Activated CD4-positive, alpha-beta T cell treated with anti-CD3 and anti-CD28 coated beads, Interleukin-10, Interleukin-2, amounts not matched to agents 100 ng/mL and 50 ng/mL, durations not matched to agents 16 hours and 8 hours (primary cell): ENCODE results near the gene MANEAL.

Experiments
- DNase-seq: peaks from one replicate; pipeline ENCODE4 v3.0.0-alpha.2; 2020

Gene MANEAL

DNA sequence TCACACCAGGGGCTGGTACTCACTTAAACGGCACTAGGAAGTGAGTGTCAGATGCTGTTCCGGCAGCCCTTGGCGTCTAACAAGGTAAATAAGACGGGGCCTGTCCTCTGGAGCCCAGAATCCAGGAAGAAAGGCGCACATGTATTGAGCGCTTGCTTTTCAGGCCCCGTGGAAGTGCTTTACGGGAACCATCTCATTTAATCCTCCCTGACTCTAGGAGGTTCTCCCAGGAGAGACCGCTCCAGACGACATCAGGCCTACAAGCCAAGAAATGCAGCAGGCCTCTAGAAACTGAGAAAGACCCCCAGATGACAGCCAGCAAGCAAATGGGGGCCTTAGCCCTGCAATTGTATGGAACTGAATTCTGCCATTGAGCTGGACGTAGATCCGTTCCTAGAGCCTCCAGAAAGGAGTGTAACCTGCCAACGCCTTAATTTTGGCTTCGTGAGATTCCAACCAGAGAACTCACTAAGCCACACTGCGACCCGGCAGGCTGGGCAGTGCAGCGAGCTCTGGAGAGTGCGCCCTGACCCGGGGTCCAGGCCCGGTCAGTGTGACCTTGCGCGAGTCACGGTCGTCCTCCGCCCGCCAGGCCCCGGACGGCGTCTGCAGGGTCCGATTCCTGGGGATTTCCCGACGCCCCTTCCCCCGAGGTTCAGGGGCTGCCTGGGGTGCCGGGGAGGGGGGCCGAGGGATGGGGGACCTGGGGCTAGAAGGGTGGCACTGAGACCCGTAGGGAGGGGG lies 532 bp upstream of the MANEAL start:
- no peak for DNase-seq

DNA sequence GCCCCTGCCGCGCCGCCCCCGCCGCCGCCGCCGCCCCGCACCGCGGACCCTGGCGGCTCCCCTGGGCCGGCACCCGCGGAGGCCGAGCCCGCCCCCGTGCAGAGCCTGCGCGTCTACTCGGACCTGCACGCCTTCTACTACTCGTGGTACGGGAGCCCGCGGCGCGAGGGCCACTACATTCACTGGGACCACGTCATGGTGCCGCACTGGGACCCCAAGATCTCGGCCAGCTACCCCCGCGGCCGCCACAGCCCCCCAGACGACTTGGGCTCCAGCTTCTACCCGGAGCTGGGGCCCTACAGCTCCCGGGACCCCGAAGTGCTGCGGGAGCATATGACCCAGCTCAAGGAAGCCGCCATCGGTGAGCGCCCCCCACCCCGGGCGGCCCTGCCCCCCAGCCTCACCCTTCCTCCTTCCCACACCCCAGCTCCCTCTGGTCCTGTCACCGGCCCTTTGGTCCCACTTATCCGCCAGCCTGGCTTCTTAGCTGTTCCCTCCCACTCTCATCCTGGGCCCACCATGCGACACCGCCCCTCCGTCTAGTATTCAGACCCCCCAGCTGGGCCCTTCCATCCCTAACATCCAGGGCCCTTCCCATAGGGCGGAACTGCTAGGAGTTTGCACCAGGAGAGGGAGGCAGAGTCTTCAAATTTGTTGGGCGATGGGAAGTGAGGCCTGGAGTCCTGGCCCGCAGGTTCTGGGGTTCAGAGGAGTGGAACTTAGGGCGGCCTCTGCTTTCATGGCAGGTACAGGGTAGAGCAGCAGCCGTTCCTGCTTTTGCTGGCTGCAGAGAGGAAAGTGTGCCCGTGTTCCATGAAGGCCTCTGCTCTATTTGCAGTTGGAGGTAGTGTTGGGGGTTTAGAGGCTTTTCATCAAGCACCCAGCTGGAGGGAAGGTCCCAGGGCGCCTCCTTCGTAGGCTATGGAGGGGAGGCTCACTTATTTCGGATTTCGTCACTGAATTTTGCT lies 1.0 kb downstream of the MANEAL start:
- DNase-seq, result no peak

DNA sequence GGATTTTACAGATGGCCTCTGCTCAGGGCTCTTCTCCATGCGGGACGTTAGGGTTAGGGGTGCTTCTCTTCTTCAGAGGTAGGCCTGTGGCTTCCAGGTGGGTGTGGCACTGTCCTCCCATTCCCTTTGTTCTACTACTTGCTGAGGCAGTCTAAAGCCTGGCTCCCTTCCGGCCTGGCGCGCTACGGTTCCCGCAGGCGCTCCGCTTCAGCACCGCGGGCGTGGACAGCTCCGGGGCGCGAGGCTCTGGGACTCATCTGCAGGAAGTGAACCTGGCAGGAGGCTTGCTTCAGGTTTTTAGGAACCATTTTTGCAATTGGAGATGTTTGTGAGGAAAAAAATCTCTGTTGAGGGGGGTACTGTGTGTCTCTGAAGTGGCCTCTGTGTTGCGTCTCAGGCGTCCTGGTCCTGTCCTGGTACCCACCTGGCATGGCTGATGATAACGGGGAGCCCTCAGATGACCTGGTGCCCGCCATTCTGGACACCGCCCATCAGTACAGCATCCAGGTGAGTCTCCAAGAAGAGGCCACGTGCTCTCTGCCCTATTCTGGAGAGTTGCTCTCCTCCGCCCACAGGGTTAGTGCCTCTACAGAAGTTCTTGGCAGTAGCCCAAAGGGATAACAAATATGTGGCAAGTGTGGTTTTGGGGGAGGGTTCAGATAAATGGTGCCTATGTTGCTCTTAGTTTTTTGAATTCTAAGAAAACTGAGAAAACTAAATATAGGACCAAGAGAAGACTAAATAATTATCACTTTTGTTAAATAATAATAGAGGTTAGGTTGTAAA lies 1.9 kb downstream of the MANEAL start:
- peak; percentile 51 for DNase-seq

DNA sequence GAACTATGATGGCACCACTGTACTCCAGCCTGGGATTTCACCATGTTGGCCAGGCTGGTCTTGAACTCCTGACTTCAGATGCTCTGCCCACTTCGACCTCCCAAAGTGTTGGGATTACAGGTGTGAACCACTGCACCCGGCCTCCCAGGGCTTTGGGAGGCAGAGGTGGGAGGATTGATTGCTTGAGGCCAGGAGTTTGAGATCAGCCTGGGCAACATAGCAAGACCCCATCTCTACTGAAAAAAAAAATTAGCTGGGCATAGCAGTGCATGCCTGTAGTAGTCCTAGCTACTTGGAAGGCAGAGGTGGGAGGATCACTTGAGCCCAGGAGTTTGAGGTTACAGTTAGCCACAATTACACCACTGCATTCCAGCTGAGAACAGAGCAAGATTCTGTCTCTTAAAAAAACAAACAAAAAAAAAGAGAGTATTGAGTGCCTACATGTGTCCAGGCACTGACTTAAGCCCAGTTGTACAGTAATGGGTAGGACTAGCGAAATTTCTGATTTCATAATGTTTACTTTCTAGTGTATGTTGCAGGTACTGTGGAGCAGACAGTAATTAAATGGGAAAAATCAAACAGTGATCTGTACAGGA lies 4.2 kb downstream of the MANEAL start:
- DNase-seq, result no peak

DNA sequence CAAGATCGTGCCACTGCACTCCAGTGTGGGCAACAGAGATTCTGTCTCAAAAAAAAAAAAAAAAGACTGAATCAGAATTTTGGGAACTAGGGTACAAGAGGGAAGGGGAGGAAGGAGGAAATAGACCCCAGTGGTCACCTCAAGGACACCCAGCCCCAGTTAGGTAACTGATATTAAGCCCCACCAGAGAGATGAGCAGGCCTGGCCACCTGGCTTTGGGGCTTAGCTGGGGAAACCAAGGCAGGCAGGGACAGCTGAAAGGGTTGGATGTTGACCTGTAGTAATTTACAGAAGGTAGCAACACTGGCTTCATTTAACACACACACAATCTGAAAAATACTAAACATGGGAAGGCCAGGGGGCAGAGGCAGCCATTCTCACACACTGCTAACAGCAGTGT lies 8.8 kb downstream of the MANEAL start:
- no peak for DNase-seq

DNA sequence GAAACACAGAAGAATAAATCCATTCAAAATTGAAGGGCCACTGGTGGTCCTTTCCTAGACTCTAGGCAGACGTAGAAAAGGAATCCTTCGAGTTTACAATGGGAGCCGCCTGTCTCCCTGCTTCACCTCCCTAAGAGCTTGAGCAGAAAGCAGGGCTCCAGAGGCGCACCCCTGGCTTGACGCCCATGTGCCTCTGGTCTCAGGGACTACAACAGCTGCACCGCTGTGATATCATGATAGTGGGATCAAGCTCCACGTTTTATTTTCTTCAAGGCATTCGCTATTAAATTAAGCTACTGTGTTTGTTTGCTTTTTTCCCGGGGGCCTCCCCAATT lies 13.5 kb downstream of the MANEAL start:
- DNase-seq, result no peak

DNA sequence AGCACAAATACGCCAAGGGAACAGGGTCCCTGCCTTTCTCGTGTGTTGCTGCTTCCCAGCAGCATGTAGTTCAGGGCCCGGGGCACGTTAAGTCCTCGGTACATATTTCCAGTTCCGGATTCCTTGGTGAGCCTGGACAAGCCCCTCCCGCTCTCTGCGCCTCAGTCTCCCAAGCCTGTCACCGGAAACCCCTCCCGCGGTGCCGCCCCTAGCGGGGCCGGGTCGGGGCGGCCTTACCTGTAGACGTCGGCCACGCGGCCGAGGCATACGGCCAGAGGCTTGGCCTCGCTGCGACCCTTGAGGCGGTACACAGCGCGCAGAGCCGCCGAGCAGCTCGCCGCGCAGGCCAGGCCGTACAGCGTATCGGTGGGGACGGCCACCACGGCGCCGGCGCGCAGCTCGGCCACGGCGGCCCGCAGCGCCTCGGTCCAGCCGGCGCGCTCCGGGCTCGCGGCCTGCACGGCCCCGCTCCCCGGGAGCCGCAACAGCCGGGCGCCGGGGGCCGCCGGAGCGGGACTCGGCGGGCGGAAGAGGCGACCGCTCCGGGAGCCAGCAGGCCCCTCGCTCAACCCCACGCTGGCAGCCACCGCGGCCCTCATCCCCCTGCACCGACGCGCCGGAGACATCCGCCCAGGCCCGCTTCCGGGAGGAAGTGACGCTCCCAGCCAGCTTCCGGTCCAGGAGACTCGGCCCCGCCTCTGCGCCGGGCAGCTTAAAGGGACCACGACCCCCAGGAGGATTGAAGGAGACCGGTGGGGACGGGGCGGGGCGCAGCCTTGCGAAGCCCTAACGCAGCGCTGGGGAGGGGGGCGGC lies 14.1 kb downstream of the MANEAL start, which contains the start of the genes C1orf122 and YRDC:
Gene C1orf122, plus strand, starts transcription at position 236 of the 814 bp plus-strand sequence. CDS start 615 bp downstream, outside the sequence.
Gene YRDC, minus strand, starts transcription at position 654 of the 814 bp plus-strand sequence. Its CDS starts 28 bp downstream, at position 626.
- DNase-seq, result peak; percentile 96

DNA sequence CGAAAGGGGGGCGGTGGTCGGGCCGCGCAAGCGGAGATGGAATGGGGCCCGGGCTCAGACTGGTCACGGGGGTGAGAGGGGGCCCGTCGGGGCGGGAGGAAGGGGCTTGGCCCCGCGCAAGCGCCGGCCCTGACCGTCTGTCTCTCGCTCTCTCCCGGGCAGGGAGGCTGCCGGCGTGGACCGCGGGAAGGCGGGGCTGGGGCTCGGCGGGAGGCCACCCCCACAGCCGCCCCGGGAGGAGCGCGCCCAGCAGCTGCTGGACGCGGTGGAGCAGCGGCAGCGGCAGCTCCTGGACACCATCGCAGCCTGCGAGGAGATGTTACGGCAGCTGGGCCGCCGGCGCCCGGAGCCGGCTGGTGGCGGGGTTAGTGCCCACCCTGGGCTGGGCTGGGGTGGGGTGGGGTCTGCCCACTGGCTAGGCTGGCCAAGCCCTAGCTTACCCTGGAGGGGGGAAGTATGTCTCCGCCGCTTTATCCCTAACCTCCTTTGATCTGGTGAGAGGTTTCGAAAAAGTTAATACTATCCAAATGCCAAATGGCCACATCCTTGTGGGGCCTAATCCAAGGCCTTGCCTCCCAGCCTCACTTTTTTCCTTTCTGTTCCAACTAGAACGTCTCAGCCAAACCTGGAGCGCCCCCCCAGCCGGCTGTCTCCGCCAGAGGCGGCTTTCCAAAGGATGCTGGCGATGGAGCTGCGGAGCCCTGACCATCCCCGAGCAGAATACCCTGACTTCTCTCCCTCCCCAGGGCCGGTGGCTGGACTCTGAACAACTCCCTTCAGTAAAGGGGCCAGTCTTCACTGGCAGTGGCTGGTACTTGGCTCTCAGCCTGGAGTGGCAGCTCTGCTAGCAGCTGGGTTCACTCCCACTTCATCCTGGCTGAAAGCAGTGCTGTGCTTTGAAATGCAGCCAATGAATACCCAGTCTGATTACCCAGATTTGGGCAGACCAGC lies 15.0 kb downstream of the MANEAL start:
- peak; percentile 62 for DNase-seq

DNA sequence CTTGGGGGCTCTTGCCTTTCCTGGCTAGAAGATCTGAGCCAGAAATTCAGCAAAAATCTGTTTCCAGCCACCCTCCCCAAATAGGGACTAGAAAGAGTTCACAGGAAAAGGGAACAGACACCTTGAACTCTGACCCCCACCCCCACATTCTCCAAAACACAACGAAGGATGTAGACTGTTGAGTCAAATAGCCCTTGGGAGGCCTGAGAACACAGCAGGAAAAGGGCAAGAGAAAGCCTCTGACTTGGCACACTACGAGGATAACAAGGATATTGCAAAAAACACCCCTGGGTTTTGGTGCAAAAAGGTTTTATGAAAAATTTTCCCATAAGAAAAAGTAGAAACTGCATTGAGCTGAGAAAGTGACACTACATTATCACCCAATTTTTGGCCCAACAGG lies 16.3 kb downstream of the MANEAL start:
- DNase-seq, result no peak

DNA sequence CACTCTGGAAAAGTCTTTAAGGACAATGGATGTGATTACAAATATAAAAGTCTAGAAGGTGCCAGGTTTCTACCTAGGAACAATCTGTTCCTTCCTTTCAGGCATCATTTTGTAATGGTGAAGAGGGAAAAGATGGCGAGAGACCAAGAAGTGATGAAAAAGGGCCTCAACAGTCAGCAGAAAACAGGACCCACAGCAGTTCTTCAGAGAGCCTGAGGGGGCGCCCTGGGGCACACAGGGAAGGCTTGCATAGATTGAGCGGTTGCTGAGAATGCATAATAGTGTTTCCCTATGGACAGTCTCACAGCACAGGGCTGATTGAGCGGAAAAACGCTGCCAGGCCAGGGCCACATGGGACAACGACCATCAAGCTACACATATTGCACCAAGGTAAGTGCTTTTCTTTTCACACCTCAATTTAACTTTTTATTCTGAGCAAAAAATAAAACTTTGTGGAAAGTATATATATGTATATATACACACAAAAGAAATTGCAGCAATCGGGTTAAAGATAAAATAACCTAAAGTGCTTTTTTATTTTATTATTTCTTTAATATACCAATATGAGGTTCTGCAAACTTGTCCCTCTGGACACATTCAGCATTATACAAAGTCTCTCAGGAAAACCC lies 17.5 kb downstream of the MANEAL start:
- peak; percentile 79 for DNase-seq

DNA sequence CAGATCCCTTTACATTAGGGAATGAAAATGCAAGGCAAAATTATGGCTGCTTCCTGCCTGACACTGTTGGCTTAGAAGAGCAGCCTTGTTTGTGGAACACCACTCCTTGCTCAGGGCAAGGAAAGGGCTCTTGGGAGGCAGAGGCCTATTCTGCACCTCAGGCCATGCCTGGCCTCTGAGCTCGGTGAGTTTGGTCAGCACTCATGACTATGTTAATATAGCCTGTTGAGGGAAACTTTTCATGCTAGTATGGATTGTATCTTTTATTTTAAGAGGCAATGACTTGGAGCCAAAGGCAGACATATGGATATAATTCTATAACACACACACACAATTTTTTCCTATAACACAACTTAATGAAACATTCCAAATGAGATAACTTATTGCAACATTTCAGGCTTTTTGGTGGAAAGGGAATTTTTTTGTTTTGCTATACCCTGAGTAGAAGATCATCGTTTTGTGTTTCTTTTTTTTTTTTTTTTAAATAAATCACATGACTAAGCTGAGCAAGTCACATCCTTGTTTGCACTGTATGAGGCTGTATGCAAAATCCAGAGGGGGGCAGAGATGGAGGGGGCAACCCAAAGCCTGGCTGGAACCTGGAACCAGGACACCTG lies 20.0 kb downstream of the MANEAL start:
- no peak for DNase-seq

DNA sequence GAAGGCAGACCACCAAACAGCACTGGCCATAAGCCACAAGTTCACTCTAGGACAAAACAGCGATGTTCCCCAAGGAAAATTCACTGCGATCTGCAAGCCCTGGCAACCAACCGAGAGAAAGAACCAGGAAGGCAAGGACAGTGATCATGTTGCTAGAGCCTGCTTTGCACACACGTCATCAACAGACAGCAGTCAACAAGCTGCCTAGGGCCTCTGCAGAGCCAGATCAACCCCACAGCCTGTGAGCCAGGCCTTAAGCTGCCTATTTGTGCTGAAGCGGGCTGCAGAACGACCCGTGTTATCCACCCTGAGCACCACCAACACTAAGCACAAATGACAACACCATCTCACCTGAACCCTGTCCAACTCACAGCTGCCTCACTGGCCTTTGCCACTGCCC lies 20.6 kb downstream of the MANEAL start:
- no peak for DNase-seq

DNA sequence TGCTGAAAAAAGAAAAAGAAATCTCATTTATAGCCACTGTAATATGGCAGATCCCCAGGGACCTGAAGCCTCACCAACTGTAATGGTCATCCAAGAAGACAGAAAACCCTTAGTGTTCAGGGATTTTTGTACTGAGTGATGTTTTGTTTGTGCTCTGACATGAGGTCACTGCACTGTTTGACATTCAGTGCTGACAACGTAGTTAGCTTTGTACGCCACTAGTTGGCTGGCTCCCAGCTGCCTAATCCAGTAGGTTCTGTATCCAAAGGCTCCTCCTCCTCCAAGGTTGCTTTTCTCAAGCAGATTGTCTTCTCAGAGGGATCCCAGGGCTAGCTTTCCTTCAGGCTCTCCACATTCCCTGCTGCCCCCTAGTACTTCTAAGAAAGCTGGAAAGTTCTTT lies 23.8 kb downstream of the MANEAL start:
- DNase-seq, result no peak

DNA sequence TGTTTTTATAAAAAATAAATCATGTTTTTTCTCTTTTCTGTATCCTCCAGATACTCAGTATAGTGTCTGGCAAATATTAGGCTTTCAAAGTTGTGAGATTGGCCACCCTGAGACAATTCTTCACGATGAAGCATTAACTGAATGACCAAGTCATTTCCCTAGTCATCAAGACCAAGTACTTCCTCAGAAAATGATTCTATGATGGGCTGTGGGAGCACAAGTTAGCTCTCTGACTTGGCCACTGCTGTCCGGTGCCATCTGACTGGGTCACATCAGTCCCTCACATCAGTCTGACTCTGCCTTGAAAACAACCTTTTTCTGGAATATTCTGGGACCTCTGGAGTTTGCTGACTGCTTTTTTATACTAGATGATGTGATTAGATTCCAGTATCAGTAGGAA lies 27.8 kb downstream of the MANEAL start:
- no peak for DNase-seq

DNA sequence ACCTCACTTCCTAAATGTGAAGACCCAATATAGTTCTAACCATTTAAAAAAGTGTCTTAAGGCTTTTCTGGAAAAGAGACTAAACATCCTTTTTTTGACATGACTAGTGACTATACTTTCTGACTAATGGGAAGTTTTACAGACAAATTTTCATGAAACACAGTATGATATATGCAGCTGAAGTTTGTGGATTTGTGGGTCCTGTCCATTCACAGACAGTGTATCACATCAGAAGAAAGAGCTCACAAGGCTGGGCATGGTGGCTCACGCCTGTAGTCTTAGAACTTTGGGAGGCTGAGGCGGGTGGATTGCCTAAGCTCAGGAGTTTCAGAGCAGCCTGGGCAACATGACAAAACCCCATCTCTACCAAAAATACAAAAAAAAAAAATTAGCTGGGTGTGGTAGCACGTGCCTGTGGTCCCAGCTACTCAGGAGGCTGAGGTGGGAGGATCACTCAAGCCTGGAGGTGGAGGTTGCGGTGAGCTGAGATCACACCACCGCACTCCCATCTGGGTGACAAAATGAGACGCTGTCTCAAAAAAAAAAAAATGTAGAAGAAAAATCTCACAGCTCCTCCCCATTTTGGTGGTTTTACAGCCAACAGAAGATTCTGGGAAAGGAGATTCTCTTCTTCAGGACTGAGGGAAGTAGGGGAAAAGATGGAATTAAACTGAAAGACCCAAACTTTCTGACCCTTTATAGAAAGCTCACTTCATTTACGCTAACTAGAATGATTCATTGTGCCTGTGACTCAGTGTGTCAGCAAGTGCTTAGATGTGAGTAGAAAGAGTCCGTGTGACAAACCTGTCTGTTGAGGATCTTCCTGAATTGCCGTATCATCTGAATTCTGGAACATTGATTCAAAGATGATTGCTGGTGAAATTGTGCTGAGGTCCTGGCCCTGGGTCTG lies 29.5 kb downstream of the MANEAL start:
- peak; percentile 60 for DNase-seq

DNA sequence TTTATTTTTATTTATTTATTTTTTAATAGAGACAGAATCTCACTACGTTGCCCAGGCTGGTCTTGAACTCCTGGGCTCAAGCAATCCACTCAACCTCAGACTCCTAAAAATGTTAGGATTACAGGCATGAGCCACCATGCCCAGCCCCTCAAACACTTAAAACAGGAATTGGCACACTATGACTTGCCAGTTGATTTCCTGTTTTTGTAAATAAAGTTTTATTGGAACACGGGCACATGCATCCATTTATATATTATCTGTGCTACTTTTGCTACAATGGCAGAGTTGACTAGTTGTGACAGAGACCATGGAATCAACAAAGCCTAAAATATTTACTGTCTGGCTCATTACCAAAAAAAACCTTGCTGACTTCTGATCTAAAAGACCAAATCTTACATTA lies 30.4 kb downstream of the MANEAL start:
- no peak for DNase-seq

DNA sequence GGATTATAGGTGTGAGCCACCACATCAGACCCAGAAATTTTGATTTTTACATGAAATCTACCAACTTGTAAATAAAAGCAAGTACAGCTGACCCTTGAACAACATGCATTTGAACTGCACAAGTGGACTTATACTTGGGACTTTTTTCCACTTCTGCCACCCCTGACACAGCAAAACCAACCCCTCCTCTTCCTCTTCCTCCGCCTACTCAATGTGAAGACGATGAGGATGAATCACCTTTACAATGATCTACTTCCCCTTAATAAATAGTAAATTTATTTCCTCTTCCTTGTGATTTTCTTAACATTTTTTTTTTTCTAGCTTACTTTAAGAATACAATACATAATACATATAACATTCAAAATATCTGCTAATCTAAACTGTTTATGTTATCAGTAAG lies 31.9 kb downstream of the MANEAL start:
- DNase-seq, result peak; percentile 39

DNA sequence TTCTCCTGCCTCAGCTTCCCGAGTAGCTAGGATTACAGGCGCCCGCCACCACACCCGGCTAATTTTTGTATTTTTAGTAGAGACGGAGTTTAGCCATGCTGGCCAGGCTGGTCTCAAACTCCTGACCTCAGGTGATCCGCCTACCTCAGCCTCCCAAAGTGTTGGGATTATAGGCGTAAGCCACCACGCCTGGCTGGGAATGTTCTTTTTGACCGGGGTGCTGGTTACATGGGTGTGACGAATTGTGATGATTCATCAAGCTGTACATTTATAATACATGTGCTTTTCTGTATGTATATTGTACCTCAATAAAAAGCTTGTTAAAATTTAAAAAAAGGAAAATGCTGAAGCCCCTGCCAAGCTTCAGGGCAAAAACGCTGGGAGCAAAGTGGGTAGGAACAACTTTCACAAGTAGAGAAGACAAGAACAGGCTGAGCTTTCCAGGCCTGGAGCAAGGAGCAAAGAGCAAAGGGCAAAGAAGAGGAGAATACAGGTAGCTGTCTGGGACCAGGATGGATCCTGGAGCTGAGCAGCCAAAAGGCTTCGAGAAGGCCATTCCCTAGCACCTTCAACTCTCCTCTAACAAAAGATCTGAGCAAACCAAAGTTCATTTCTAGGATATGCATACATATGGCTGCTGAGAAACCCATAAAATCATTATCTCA lies 34.9 kb downstream of the MANEAL start:
- no peak for DNase-seq
